ENCODE results near the gene PIK3R3.
"Not testable (repeated sequence)": the region's sequence is repeated elsewhere in the genome, so short reads cannot be mapped to it uniquely, and the experiment has no call there.

Gene PIK3R3

DNA sequence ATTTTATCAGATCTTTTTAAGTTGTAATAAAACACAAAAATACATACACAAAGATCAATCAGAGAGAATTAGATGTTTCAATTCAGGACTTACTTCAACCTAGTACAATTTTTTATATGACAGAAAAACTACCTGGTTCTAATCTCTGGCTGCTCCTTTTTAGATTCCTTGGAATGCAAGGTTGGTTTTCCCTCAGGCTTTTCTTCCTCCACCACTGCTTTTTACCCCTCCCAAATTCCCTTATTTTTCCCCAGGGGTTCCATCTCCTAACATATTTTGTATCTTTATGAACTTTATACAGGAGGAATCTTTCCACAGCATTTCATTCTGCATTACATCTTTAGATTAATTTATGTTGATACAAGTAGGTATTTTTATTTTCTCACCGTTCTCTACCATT is 33.2 kb downstream of the PIK3R3 start:
- DNase-seq: no peak

DNA sequence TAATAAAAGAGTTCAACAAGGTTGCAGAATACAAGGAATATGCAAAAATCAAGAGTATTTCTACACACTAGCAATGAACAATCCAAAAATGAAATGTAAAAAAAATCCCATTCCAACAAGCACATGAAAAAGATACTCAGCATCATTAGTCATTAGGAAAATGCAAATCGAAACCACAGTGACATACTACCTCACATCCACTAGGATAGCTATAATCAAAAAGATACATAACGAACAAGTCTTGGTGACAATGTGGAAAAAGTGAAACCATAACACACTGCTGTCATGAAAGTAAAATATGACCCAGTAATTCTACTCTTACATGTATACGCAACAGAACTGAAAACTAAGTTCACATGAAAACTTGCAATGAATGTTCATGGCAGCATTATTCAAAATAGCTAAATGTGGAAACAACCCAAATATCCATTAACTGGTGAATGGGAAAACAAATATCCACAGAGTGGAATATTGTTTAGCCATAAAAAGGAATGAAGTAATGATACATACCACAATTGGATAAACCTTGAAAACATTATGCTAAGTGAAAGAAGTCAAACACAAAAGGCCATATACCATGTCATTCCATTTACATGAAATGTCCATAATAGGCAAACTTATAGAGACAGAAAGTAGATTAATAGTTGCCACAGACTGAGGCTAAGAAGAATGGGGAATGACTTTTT is 34.3 kb downstream of the PIK3R3 start:
- DNase-seq: no peak

DNA sequence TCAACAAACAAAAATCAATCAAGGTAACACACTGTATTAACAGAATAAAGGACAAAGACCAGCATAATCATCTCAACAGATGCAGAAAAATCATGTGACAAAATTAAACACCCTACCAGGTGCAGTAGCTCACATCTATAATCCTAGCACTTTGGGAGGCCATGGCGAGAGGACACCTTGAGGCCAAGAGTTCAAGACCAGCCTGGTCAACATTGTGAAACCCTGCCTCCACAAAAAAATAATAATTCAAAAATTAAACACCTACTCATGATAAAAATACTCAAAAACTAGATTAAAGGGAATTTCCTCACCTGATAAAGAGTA is 35.3 kb downstream of the PIK3R3 start:
- no peak for DNase-seq

- no peak for DNase-seq
These were observed 35.9 kb downstream of the PIK3R3 start for GRCh38 chr1:46096269-46097148.

DNA sequence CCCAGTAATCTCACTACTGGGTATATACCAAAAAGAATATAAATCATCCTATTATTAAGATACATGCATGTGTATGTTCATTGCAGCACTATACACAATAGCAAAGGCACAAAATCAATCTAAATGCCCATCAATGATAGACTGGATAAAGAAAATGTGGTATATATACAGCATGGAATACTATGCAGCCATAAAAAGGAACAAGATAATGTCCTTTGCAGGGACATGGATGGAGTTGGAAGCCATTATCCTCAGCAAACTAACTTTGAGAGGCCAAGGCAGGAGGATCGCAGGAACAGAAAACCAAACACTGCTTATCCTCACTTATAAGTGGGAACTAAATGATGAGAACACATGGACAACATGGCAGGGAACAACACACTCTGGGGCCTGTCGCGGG is 37.3 kb downstream of the PIK3R3 start:
- not testable (repeated sequence) for DNase-seq

- no peak for DNase-seq
These were observed 37.9 kb downstream of the PIK3R3 start for GRCh38 chr1:46094471-46095005.

DNA sequence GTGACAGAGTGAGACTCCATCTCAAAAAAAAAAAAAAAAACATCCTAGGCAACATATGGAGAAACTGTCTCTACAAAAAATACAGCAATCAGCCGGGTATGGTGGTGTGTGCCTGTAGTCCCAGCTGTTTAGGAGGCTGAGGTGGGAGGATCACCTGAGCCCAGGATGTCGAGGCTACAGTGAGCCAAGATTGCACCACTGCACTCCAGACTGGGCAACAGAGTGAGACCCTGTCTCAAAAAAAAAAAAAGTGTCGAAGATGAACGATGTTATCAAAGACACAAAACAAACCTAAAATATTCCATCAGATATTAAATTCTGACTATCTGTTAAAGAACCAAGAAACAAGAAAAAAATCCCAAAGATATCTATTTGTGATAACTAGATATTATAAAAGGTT is 38.6 kb downstream of the PIK3R3 start:
- DNase-seq: not testable (repeated sequence)

- DNase-seq: no peak
These were observed 44.5 kb downstream of the PIK3R3 start for GRCh38 chr1:46087891-46088290.

- no peak for DNase-seq
These were observed 45.9 kb downstream of the PIK3R3 start for GRCh38 chr1:46086576-46086975.

- no peak for DNase-seq
These were observed 47.6 kb downstream of the PIK3R3 start for GRCh38 chr1:46084553-46085451.

GRCh38 chr1:46083579-46083978 is 48.9 kb downstream of the PIK3R3 start:
- no peak for DNase-seq

DNA sequence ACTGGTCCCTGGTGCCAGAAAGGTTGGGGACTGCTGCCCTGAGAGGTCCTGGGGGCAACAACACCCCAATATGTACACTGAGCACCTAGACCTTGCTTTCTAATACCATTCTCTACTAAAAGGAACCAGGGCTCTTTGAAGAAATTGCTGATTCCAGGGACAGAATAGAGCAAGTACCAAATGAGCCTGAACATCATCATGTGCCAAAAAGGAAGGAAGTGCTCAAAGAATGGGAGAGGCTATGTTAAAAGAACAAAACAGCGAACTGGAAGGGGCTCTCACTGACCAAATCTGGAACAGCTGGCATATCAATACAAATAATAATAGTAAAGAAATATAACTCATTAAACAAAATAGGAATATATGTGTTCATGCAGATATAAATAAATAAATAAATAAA is 50.8 kb downstream of the PIK3R3 start:
- no peak for DNase-seq

GRCh38 chr1:46081206-46081605 is 51.2 kb downstream of the PIK3R3 start:
- no peak for DNase-seq

DNA sequence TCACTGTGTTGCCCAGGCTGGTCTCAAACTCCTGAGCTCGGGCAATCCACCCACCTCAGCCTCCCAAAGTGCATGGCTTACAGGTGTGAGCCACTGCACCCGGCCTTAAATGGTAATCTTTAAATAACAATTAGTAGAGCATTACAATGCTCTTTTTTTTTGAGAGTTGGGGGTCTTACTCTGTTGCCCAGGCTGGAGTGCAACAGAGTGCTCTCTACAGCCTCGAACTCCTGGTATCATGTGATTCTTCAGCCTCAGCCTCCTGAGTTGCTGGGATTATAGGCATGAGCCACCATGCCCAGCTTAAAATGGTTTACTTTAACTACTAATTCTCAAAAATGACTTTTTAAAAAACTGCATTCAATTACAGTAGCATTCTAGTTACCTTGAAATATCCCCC is 52.2 kb downstream of the PIK3R3 start:
- DNase-seq: no peak

- DNase-seq: no peak
These were observed 54.8 kb downstream of the PIK3R3 start for GRCh38 chr1:46077644-46078043.

DNA sequence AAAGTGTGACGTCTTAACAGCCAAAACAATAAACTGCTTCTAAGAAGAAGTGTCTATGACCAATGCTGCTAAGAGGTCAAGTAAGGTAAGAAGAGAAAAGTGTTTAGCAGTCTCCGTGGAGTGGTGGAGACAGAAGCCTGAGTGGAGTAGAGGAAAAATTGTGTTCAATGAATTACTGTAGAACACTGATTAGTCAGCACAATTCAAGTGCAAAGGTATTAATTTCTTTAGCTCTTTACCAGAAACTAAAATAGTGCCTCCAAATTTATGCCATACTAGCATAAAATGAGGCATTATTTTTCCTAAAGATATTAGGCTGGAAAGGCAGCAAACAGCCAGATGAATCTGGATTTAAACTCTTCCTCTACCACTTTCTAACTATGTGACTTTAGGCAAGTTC is 56.1 kb downstream of the PIK3R3 start:
- no peak for DNase-seq

- no peak for DNase-seq
These were observed 59.5 kb downstream of the PIK3R3 start for GRCh38 chr1:46072975-46073374.

- DNase-seq: no peak
These were observed 62.1 kb downstream of the PIK3R3 start for GRCh38 chr1:46070164-46070814.

DNA sequence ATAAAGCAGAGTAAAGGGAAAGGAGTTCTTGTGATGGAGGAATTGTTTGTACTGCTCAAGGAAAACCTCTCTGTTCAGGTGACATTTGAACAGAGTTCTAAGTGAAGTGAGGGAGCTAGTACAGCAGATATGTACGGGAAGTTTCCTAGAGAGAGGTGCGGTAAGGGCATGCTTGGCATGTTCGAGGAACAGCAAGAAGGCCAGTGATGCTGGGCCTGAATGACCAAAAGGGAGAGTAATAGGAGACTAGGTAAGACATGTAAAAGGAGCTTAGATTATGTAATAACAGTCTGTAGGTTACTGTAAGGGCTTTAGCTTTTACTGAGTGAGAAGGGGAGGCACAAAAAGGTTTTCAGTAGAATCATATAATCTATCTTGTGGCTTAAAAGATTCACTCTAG is 63.9 kb downstream of the PIK3R3 start:
- DNase-seq: no peak

DNA sequence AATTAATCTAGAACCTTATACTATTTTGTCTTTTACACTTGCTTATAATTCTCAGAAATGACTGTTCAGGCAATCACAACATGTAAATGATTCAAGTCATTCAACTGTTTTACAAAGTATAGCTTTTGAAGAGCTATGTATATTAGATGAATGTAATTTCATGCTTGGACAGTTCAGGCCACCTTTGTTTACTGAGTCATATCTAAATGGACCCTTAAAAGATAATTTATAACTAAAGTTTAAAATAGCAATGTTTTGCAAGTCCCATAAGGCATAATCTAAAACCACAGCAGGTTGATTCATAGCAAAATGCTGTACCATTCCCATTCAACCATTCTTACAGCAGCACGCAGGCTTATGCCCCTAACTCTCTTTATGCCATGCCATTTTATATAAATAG is 64.8 kb downstream of the PIK3R3 start:
- no peak for DNase-seq

DNA sequence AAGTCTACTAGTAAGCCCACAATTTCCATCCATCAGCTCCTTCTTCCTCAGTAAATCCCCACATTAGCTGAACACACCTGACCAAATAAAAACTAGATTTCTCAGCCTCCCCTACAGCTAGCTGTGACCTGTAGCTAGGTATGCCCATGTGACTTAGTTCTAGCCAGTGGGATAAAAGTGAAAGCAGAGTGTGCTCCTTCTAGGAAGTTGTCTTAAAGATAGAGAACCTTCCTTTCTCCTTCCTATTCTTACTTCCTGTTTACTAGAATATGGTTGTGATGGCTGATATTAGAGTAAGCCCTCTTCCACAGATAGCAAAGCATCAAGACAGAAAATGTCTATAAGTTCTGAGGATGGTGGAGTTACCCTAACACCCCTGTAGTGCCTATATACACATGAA is 67.0 kb downstream of the PIK3R3 start:
- peak; percentile 58 for DNase-seq

GRCh38 chr1:46064708-46065107 is 67.7 kb downstream of the PIK3R3 start:
- no peak for DNase-seq

All from CD4-positive, alpha-beta T cell treated with Interleukin-10 for 1 hour (primary cell).